CD4-positive, alpha-beta T cell treated with Interleukin-10 for 1 hour (primary cell): ENCODE data around the gene FDX2.
A peak's percentile ranks its signal among the peaks of the same experiment; 100 is the strongest.

Source experiments
- DNase-seq: peaks from one replicate; pipeline ENCODE4 v3.0.0-alpha.2; 2020

FDX2 gene

DNA sequence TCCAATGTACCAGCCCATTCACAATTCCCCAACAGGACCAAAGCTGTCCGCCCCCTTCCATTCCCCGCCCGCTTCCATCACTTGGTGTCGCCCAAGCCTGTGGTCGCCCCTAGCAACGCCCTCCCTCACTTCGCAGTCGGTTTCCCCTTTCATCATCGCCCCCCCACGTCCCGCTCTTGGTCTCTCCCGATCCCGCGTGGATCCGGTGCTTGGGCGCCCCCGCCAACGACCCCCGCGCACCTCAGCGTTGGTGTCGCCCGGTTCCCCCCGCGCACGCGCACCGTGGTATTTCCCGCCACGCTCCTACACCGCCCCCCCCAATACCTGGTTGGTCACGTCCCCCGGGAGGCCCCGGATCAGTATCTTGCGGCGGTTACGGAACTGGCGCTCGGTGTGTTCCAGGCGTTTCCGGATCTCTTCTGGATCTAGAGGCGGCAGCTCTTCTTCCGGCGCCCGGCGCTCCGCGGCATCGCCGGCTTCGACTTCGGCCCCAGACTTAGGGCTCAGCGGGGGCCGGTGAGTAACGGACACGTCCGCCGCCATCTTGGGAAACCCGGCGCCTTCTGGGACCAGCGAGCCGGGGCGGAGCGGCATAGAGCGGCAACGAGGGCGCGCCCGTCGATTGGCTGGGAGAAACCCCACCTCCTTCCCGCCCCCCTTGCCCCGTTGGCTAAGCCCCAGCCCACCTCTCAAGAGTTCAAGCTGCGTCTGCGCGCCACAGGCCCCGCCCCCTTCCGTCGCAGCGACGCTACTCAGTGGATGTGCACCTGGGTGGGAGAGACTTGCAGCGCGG lies 17.3 kb upstream of the FDX2 start, which contains the start of gene RAVER1:
TSS of gene RAVER1 (minus strand) at position 565 of the 793 bp plus-strand sequence. CDS start at position 543, 22 bp downstream.
- DNase-seq, result peak; percentile 98

GRCh38 chr19:10332158-10332964 lies 16.5 kb upstream of the FDX2 start:
- DNase-seq, result no peak

- no peak for DNase-seq
Measured at GRCh38 chr19:10329555-10329954, 13.7 kb upstream of the FDX2 start.

DNA sequence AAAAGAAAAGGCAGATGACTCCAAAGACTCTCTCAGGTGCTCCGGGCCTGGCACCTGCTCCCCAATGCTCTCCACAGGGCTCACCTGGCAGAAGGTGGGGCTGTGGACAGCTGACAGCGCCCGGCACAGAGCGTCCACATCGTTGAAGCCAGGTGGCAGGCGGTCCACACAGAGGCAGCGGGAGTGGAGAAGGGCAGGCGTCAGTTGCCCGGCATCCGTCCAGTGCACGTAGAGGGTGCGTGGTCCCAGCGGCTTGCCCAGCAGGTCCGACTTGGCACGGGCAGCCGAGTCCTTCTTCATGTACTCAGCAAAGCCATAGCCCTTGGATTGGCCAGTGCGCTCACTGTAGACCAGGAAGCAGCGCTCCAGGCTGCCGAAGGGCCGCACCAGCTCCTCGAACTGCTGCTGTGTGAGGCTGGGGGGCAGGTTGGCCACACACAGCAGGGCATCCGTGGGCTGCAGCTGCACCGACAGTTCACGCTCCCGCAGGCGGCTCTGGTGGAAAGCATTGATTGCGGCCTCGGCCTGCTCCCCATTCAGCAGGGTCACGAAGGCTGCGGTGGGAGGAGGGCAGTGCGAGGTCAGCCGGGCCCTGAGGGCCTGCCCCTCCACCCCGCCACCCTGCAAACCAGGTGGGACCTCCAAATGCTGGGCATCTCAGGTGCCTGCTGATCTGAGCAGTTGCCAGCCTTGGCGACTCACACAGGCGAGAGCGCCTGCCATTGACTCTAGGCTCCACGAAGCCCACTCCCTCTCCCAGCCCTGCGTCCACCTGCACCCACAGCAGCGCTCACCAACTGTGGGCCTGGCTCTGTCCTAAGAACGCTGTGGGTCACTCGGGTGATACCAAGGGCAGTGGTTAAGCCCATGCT lies 13.0 kb upstream of the FDX2 start:
- no peak for DNase-seq

DNA sequence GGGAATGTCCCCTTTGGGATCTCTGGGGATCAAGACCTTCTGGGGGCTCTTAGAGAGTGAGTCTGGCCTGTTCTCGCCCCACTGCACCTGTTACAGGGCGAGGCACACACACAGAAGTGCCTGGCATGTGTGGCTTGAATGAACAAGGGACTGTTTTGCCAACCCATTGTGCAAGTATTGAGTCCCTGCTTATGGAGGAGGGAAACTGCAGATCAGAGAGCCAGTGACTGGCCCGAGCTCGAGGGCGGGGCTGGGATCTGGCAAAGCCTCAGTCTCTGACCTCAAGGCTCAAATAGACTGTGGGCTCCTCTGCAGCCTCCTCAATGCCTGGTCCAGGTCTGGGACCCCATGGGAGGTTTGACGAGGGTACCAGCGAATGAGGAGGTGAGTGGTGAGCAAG lies 12.0 kb upstream of the FDX2 start:
- no peak for DNase-seq

DNA sequence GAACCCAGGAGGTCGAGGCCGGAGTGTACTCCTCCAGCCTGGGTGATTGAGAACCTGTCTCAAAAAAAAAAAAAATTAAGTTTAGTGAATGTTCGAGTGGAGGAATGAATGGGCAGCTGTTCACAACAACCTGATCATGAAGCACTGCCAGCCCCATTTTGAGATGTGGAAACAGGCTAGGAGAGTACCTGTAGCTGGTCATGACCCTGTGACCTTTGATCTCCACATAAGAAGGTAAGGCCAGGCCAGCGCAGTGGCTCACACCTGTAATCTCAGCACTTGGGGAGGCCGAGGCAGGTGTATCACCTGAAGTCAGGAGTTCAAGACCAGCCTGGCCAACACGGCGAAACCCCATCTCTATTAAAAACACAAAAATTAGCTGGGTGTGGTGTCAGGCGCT lies 9.9 kb upstream of the FDX2 start:
- no peak for DNase-seq

GRCh38 chr19:10321874-10322835 lies 6.3 kb upstream of the FDX2 start:
- no peak for DNase-seq

DNA sequence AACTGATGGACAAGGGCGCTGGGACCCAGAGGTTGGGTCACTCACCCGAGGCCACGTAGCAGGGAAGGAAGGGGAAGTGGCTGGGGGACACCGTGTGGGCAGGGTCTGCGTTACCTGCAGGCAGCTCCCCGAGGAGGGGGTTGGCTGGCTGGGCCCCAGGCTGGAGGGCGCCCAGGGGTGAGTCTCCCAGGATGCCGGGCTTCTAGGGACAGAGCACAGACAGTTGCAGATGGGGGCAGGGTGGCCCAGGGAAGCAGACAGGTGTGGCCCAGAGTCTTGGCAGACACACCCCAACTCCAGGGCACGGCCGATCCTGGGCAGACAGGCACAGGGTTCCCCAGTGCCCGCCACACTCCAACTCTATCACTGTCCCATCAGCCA lies 5.6 kb upstream of the FDX2 start:
- DNase-seq, result no peak

- no peak for DNase-seq
Measured at GRCh38 chr19:10320602-10321416, 5.0 kb upstream of the FDX2 start.

GRCh38 chr19:10318807-10319682 lies 3.2 kb upstream of the FDX2 start:
- DNase-seq, result no peak

- no peak for DNase-seq
Measured at GRCh38 chr19:10317857-10318462, 2.1 kb upstream of the FDX2 start.

DNA sequence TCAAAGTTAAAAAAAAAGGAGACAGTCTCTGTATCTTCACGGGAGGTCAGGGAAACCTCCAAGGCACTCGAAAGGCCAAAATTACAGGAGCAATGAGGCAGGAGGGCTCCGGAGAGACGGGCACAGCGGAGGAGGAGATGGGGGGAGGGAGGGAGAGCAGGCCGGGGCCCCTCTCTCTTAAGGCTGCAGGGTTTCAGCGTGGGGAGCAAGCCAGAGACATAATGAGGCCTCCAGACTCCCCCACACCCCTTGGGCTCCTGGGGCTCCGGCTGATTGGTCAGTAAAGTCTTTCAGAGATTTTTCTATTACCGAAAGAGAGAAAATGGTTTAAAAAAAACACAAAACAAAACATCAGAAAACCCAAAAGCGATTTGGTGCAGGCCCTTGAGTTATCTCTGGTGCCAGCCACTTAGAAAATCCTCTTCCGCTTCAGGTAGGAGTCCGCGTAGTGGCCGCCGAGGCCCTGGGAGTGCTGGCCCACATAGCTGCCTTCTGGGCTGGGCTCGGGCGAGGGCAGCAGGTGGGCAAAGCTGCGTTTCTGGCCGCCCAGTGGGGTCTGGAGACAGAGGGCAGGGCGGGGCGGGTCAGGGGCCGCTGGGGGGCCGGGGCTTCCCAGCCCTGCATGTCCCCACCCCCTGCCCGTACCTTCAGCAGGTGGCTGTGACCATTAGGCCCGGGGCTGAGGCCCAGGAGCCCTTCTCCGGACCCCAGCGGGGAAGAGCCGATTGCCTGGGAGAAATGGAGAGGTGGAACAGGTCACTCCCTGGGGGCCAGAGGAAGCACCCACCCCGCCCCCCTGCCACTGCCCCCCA lies 1.4 kb upstream of the FDX2 start:
- no peak for DNase-seq

DNA sequence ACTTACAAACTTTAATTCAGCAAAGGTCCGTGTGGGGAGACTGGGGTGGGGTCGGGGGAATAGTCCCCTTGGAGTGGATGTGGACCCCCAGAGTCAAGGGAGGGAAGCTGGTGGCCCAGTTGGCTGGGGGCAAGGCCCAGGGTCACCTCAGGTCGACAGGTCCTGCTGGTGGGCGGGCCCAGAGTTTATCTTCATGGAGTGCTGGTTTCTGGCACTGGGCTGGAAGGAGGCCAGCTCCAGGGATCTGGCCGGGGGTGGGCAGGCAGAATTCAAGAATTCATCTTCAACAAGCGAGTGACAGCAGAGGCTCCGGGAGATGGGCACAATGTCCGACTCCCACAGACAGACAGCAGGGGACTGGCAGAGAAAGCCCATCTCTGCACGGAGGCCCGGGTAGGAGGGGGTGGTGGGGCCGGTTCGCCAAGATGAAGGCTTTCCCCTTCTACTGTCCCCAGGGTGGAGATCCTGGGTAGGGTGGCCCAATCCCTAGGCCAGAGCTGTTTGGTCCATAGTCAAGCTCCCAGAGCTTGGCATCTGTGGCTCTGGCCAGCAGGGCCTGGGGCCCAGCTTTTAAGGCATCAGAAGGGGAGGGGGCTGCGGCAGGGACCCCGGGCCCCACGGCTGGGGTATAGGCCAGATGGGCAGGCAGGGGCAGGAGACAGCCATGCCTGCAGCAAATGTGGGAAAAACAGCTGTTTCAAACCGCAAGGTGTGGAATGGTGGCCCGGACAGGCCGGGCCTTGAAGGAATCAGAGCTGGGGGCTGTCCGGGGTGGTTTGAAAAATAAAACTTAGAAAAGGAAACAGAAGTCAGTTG lies 622 bp upstream of the FDX2 start:
- no peak for DNase-seq

DNA sequence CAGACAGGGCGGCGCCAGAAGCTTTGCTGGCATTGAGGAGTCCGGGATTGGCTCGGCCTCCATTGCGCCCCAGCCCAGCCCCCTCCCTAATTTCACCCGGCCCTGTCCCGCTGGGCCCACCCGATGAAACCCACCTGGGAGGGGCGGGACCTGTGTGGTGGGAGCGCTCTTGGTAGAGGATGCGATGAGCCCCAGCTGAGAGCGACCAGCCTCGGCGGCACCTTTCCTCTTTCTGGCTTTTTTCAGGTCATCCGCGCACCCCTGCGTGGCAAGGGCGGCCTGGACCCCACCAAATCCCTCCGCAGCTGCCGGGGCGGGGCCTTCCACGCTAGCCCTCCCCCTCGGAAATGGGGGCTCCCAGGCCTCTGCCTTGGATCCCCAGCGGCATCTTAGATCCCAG lies 6.4 kb downstream of the FDX2 start, which contains the start of gene ZGLP1:
TSS of gene ZGLP1 (minus strand) at position 393 of the 400 bp plus-strand sequence.
- DNase-seq, result no peak

GRCh38 chr19:10306327-10306726 lies 9.5 kb downstream of the FDX2 start:
- DNase-seq, result no peak

GRCh38 chr19:10305139-10305806 lies 10.5 kb downstream of the FDX2 start:
- no peak for DNase-seq
